Mesothelial cell of epicardium (in vitro differentiated cells): ENCODE results near the gene SLC22A23. TPM values are rescaled to one million over a fixed set of nuclear protein-coding genes. Genes with fewer than 3 reads are reported as not detected.

ENCODE experiments used
- DNase-seq, 2 experiments: peaks; one replicate each; pipeline ENCODE4 v3.0.0; 2021; ENCODE audit warnings: low spot score in 2 of 2; ENCODE audit not compliant: unreplicated experiment in 2 of 2
- H3K27ac Mint-ChIP-seq: 2 replicates; pipeline ENCODE4 v1.8.0; 2021; ENCODE audit warnings: mixed read lengths
- H3K27me3 Mint-ChIP-seq: 2 replicates; pipeline ENCODE4 v1.8.0; 2021; ENCODE audit warnings: low read depth, mixed read lengths
- H3K36me3 Mint-ChIP-seq: 2 replicates; pipeline ENCODE4 v1.8.0; 2021; ENCODE audit warnings: mixed read lengths
- H3K4me1 Mint-ChIP-seq: 2 replicates; pipeline ENCODE4 v1.8.0; 2021; ENCODE audit warnings: mixed read lengths
- H3K4me3 Mint-ChIP-seq: 2 replicates; pipeline ENCODE4 v1.8.0; 2021; ENCODE audit warnings: mild to moderate bottlenecking, moderate library complexity, mixed read lengths
- H3K9me3 Mint-ChIP-seq: 2 replicates; pipeline ENCODE4 v1.8.0; 2021; ENCODE audit warnings: mixed read lengths
- total RNA-seq: library from RNA; stranded (reverse); gene quantifications from 3 replicates; pipeline ENCODE4 v1.2.1, GENCODE V29; 2021
- TF ChIP-seq, protein P1 (sequence below): fragments of 200-600 bp; sonication (generic); IDR thresholded peaks from one replicate; pipeline ENCODE4 v1.5.0; 2021; ENCODE audit warnings: antibody characterized with exemption; ENCODE audit not compliant: unreplicated experiment

The SLC22A23 gene
- total RNA-seq, 1 donor from 2014 or later, result 25.0 TPM

DNA sequence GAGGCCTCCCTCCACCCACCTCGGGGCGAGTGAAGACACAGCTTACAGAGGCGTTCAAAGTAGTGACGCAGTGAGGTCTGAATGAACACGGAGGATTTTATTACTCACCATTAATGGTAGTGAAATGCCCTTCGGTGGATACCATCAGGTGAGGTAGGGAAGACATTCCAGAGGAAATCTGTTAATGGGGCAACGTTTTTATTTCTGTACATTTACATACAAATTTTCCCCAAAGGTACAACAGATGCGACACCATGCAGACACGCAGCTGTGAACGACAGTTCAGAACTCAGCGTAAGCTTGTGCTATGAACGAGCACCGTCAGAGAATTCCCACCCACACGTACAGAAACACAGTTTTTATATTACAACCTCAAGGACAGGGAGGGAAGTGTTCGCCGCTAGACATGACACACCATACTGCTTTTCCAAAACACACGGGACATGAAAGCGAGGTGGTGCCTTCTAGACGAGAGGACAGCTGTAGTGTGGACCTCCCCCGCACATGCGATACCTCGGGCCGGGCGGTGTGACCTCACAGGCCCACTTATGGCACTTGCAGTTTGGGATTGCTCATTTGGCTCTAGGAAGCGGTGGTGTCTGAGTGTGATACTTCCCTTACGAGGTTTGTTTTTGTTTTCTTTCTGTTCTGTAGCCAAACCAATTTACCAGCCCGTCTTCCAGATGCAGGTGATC, 187.4 kb downstream of the SLC22A23 start:
- Mint-ChIP-seq H3K27ac (no peak overlapping the region), H3K4me3 (no peak overlapping the region), H3K36me3 (peaks cover 30% of the 10 kb centered on the region), H3K4me1 (no peaks in the 10 kb centered on the region), H3K9me3 (no peaks in the 10 kb centered on the region), H3K27me3 (no peaks in the 10 kb centered on the region)
- no peak for DNase-seq
- TF ChIP-seq, protein P1, sequence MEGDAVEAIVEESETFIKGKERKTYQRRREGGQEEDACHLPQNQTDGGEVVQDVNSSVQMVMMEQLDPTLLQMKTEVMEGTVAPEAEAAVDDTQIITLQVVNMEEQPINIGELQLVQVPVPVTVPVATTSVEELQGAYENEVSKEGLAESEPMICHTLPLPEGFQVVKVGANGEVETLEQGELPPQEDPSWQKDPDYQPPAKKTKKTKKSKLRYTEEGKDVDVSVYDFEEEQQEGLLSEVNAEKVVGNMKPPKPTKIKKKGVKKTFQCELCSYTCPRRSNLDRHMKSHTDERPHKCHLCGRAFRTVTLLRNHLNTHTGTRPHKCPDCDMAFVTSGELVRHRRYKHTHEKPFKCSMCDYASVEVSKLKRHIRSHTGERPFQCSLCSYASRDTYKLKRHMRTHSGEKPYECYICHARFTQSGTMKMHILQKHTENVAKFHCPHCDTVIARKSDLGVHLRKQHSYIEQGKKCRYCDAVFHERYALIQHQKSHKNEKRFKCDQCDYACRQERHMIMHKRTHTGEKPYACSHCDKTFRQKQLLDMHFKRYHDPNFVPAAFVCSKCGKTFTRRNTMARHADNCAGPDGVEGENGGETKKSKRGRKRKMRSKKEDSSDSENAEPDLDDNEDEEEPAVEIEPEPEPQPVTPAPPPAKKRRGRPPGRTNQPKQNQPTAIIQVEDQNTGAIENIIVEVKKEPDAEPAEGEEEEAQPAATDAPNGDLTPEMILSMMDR, result no peak

DNA sequence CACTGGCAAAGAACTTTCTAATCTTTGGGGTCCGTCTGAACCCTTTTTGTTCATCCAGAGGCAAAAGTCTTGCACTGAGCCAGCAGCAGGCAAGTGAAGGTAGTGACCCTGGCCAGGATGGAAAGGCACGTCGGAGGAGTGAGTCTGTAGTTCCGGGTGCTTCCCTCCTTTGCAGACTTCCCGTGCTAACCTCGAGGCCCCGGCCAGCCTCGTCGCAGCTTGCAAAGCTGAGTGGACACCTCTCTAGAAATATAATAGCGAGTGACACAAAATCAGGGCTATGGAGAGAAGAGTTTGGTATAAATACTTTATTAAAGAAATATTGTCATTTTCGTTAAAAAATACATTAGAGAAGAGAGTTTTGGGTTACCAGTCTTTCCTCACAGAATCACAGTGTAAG, 188.2 kb downstream of the SLC22A23 start:
- Mint-ChIP-seq H3K27ac (no peak overlapping the region), H3K27me3 (no peaks in the 10 kb centered on the region), H3K4me3 (no peak overlapping the region), H3K9me3 (no peaks in the 10 kb centered on the region), H3K36me3 (peaks cover 30% of the 10 kb centered on the region), H3K4me1 (no peaks in the 10 kb centered on the region)
- TF ChIP-seq, protein P1, result no peak
- DNase-seq, result no peak

DNA sequence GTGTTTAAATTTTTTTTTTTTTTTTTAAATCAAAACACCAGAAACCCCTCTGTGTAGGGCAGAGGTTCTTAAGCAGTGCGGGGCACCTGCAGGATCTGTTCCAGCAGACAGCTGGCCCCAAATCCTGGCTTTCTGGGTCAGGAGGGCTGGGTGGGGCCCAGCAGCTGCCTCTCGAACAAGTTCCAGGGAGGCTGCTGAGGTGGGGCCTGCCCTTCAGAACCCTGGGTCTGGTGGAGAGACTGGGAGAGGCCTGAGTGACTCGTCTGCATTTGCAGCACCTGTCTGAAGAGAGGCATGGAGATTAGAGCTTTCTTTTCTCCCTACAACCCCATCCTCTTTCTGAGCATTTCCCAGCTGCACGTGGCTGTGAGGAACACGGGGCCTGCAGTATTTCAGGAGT, 189.7 kb downstream of the SLC22A23 start:
- Mint-ChIP-seq H3K4me3 (no peak overlapping the region), H3K27me3 (no peaks in the 10 kb centered on the region), H3K36me3 (peaks cover 27% of the 10 kb centered on the region), H3K4me1 (no peaks in the 10 kb centered on the region), H3K9me3 (no peaks in the 10 kb centered on the region), H3K27ac (no peak overlapping the region)
- TF ChIP-seq, protein P1, result no peak
- DNase-seq, result no peak

DNA sequence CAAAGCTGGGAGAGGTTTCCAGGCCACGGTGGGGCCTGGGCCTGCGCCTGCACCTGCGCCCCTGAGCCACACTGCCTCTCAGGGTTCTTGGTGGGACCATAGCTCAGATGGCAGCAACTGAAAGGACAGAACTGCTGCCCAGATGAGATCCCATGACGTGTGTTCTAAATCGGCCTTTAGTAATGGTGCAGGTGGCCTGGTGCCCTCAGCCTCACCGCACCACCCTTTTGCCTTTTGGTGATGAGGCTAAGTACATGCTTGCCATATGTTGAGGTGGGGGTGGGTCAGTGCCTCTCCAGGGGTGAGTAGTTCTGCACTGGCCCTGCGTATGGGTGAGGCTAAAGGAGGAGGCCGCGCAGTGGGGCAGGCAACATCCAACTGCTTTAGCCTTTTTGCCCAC, 190.7 kb downstream of the SLC22A23 start:
- Mint-ChIP-seq H3K27me3 (no peaks in the 10 kb centered on the region), H3K36me3 (peaks cover 21% of the 10 kb centered on the region), H3K27ac (no peak overlapping the region), H3K9me3 (no peaks in the 10 kb centered on the region), H3K4me1 (peaks cover 7% of the 10 kb centered on the region), H3K4me3 (no peak overlapping the region)
- TF ChIP-seq, protein P1, result no peak
- no peak for DNase-seq

DNA sequence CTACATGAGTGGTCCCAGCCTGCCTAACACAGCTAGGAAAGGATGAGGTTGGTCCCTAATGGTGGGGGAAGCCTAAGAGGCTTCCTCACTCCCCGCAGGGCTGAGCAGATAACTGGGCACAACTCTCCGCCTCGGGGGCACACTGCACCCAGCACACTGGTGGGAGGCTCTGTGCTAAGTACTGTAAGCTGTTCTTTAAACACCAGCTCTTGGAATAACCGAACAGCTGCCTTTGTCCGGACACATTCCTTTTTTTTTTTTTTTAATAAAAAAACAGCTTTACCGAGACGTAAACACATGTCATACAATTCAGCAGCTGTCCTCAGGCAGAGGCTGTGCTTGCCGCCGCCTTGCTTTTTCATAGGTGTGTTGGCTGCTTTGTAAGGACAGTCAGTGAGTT, 191.2 kb downstream of the SLC22A23 start:
- Mint-ChIP-seq H3K4me1 (peaks cover 12% of the 10 kb centered on the region), H3K27me3 (no peaks in the 10 kb centered on the region), H3K36me3 (peaks cover 17% of the 10 kb centered on the region), H3K27ac (no peak overlapping the region), H3K4me3 (no peak overlapping the region), H3K9me3 (no peaks in the 10 kb centered on the region)
- DNase-seq, result no peak
- TF ChIP-seq, protein P1, result no peak
